Testis (tissue), 3 donors: ENCODE measurements around the gene PCYOX1L. TPM values are rescaled to one million over a fixed set of nuclear protein-coding genes. Genes with fewer than 3 reads are reported as not detected.

Experiments used
- DNase-seq: peaks from one replicate; pipeline ENCODE4 v3.0.0-alpha.2; 2019
- H3K27ac ChIP-seq, 2 donors: fragments of 200-600 bp; sonication (generic); one replicate each; pipeline ENCODE4 v1.5.1; 2019
- H3K27me3 ChIP-seq: fragments of 200-600 bp; sonication (generic); one replicate; pipeline ENCODE4 v1.5.1; 2019
- H3K36me3 ChIP-seq: fragments of 200-600 bp; sonication (generic); one replicate; pipeline ENCODE4 v1.5.1; 2017; ENCODE audit warnings: low read depth; ENCODE audit errors: missing control alignments
- H3K4me1 ChIP-seq: fragments of 200-600 bp; sonication (generic); one replicate; pipeline ENCODE4 v1.5.1; 2019
- H3K4me3 ChIP-seq, 2 donors: fragments of 200-600 bp; sonication (generic); one replicate each; pipeline ENCODE4 v1.5.1; 2017 to 2019
- H3K9me3 ChIP-seq: fragments of 200-600 bp; sonication (generic); one replicate; pipeline ENCODE4 v1.5.1; 2017
- POLR2A ChIP-seq: fragments of 450-650 bp; IDR thresholded peaks from one replicate; pipeline ENCODE4 v1.6.1; 2017; ENCODE audit warnings: antibody characterized with exemption, mild to moderate bottlenecking, moderate library complexity
- WGBS, 2 donors: methylation state at CpG; one replicate each; pipeline ENCODE4 v1.1.5; 2018; 5-methylcytosine and 5-hydroxymethylcytosine counted together
- intact Hi-C: fragments of 100-400 bp; cut with DNase I; formaldehyde crosslinking; loops from one replicate; pipeline ENCODE4 v1.15.1; 2023; ENCODE audit warnings: low total_unique reads
- polyA plus RNA-seq: library from polyadenylated mRNA; stranded (reverse); fragments of 350-450 nt; fragmentation: Illumina TruSeq; extraction: RNeasy Lipid Tissue Mini Kit (QIAGEN cat#74804); gene quantifications from one replicate; pipeline ENCODE4 v1.2.3, GENCODE V29; 2014; ENCODE audit warnings: low read depth, low replicate concordance; ENCODE audit not compliant: insufficient read depth
- total RNA-seq, 2 donors: library from RNA; depleted of rRNA; stranded (reverse); fragments of >200 nt; gene quantifications; one replicate each; pipeline ENCODE4 v1.2.3, GENCODE V29; 2016
- TF ChIP-seq, protein P1 (sequence below), 3 experiments: fragments of 450-650 bp in 2 of 3; fragments of 200-600 bp in 1 of 3; sonication (generic) in 1 of 3; IDR thresholded peaks; one replicate each; pipeline ENCODE4 v1.5.1; 2016 to 2019; ENCODE audit warnings: antibody characterized with exemption in 3 of 3, mild to moderate bottlenecking in 2 of 3, moderate library complexity in 1 of 3

PCYOX1L gene
- total and polyA plus RNA-seq, 3 donors from 2014 or later, result 24.6 to 30.5 (median 29.9) TPM

DNA sequence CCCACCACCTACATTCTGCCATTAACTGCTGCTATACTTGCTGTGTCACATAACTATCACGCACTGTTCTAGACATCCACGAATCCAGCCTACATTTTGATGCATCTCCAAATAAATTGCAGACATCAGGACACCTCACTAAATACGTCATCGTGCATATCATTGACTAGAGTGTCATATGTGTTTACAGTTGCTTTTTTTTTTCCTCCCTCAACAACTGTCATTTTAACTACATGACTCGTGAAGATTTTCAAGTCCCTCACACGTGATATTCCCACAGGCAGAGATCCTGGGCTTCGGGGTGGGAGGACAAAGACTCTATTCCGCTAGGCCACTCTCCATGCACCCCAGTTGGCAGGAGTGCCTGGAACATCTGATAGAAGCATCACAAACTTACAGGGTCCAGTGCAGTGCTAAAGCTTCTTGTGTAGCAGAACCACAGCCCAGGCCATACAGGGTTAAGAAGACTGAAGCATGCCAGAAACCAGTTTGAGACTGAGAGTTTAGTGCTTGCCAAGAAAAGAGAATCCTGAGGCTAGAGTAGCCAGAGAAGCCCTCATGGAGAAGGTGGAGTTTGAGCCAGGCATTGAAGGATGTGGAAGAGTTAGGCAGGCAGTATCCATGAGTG, 1.1 kb downstream of the PCYOX1L start:
- Histone ChIP-seq H3K4me3 (no peak overlapping the region), H3K27ac (peak overlapping the region in 1 of 2 donors; percentile 77), H3K27me3 (no peaks in the 10 kb centered on the region), H3K36me3 (no peaks in the 10 kb centered on the region), H3K9me3 (no peaks in the 10 kb centered on the region), H3K4me1 (peaks cover 14% of the 10 kb centered on the region)
- intact Hi-C loops, result no loop called here
- WGBS, 2 donors, result 54 to 57% methylated on average over 8 of the region's 8 CpGs
- no peak for TF ChIP-seq POLR2A
- TF ChIP-seq, protein P1, sequence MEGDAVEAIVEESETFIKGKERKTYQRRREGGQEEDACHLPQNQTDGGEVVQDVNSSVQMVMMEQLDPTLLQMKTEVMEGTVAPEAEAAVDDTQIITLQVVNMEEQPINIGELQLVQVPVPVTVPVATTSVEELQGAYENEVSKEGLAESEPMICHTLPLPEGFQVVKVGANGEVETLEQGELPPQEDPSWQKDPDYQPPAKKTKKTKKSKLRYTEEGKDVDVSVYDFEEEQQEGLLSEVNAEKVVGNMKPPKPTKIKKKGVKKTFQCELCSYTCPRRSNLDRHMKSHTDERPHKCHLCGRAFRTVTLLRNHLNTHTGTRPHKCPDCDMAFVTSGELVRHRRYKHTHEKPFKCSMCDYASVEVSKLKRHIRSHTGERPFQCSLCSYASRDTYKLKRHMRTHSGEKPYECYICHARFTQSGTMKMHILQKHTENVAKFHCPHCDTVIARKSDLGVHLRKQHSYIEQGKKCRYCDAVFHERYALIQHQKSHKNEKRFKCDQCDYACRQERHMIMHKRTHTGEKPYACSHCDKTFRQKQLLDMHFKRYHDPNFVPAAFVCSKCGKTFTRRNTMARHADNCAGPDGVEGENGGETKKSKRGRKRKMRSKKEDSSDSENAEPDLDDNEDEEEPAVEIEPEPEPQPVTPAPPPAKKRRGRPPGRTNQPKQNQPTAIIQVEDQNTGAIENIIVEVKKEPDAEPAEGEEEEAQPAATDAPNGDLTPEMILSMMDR (IDR thresholded peaks at IDR 0.05), result no peak
- DNase-seq, result no peak

DNA sequence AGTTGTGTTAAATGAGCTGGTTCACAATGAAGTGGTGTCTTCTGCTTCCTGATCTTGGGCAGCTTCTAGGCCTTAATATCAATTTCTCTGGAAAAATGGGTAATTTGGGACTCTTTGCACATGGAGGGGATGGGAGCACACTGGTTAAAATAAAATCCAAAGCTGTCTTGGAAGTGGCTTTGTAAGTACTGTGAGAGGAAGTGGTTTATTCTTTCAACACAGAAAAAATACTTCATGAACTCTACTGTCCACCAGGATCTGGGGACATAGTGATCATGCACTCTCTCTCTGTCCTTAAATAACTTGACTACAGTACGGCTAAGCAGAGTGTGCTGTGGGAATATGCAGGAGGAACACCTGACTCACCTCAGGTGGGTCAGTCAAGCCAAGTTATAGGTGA, 2.4 kb downstream of the PCYOX1L start:
- WGBS, 2 donors, result 69 to 70% methylated on average over 1 of the region's 1 CpG
- no peaks in the 10 kb centered on the region for H3K9me3 ChIP-seq
- H3K4me3 ChIP-seq, result no peak overlapping the region
- no peaks in the 10 kb centered on the region for H3K36me3 ChIP-seq
- peaks cover 17% of the 10 kb centered on the region for H3K4me1 ChIP-seq
- no peaks in the 10 kb centered on the region for H3K27me3 ChIP-seq
- H3K27ac ChIP-seq, result no peak overlapping the region
- TF ChIP-seq, protein P1 (IDR thresholded peaks at IDR 0.05), result no peak
- TF ChIP-seq POLR2A, result no peak
- intact Hi-C loops, result no loop called here
- no peak for DNase-seq

DNA sequence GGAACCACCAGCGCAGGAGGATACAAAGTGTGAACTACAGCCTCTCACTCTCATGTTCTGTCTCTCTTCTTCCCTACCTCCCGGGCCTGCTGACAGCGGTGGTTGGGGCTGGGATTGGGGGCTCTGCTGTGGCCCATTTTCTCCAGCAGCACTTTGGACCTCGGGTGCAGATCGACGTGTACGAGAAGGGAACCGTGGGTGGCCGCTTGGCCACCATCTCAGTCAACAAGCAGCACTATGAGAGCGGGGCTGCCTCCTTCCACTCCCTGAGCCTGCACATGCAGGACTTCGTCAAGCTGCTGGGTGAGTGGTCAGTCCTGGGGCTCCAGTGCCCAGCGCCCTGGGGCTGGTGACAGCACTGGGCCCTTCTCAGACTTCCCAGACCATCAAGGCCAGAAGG, 4.7 kb downstream of the PCYOX1L start:
- no peaks in the 10 kb centered on the region for H3K27me3 ChIP-seq
- 89% methylated on average over 10 to 12 of the region's 12 CpGs for WGBS, 2 donors
- no peak overlapping the region for H3K4me3 ChIP-seq
- peaks cover 20% of the 10 kb centered on the region for H3K4me1 ChIP-seq
- DNase-seq, result no peak
- H3K9me3 ChIP-seq, result no peaks in the 10 kb centered on the region
- H3K36me3 ChIP-seq, result no peaks in the 10 kb centered on the region
- intact Hi-C loops, result no loop called here
- TF ChIP-seq, protein P1 (IDR thresholded peaks at IDR 0.05), result no peak
- no peak for TF ChIP-seq POLR2A
- no peak overlapping the region for H3K27ac ChIP-seq

- no peak for TF ChIP-seq POLR2A
- TF ChIP-seq, protein P1 (IDR thresholded peaks at IDR 0.05), result no peak
- Histone ChIP-seq H3K27me3 (no peaks in the 10 kb centered on the region), H3K4me3 (no peak overlapping the region), H3K4me1 (peaks cover 20% of the 10 kb centered on the region), H3K9me3 (no peaks in the 10 kb centered on the region), H3K27ac (no peak overlapping the region), H3K36me3 (no peaks in the 10 kb centered on the region)
- DNase-seq, result no peak
- intact Hi-C loops, result no loop called here
Observed at GRCh38 chr5:149363358-149363757, 5.5 kb downstream of the PCYOX1L start.

- Histone ChIP-seq H3K27me3 (no peaks in the 10 kb centered on the region), H3K4me1 (peaks cover 14% of the 10 kb centered on the region), H3K27ac (no peak overlapping the region), H3K36me3 (no peaks in the 10 kb centered on the region), H3K4me3 (no peak overlapping the region), H3K9me3 (no peaks in the 10 kb centered on the region)
- intact Hi-C loops, result no loop called here
- 83 to 99% methylated on average over 9 of the region's 9 CpGs for WGBS, 2 donors
- DNase-seq, result no peak
- TF ChIP-seq POLR2A, result no peak
- TF ChIP-seq, protein P1 (IDR thresholded peaks at IDR 0.05), result no peak
Observed at GRCh38 chr5:149363936-149364335, 6.1 kb downstream of the PCYOX1L start.
